GM23338 (cell line): ENCODE data around the gene VGLL4. TPM values are rescaled to one million over a fixed set of nuclear protein-coding genes. Genes with fewer than 3 reads are reported as not detected.

ENCODE experiments used
- ATAC-seq: fragments of 200-7000 bp; cut with Tn5 transposase; 3 replicates; pipeline ENCODE4 v1.9.1; 2020
- DNase-seq: peaks from one replicate; pipeline ENCODE4 v3.0.0-alpha.2; 2015; ENCODE audit warnings: low spot score
- H2AFZ ChIP-seq: fragments of 200-600 bp; sonication (generic); 2 replicates; pipeline ENCODE4 v1.8.0; 2016; ENCODE audit warnings: antibody characterized with exemption, mild to moderate bottlenecking, moderate library complexity
- H3F3A ChIP-seq: fragments of 200-600 bp; sonication (generic); replicated peaks from 2 replicates; pipeline ENCODE4 v1.8.0; 2017; ENCODE audit warnings: antibody characterized with exemption, mixed run types, low read depth
- H3K27ac ChIP-seq: fragments of 200-600 bp; sonication (generic); 2 replicates; pipeline ENCODE4 v1.6.1; 2016; ENCODE audit warnings: low read depth
- H3K27me3 ChIP-seq: fragments of 200-600 bp; sonication (generic); 2 replicates; pipeline ENCODE4 v1.8.0; 2016; ENCODE audit warnings: mild to moderate bottlenecking, mixed run types, moderate library complexity; ENCODE audit not compliant: insufficient read depth
- H3K36me3 ChIP-seq: fragments of 200-600 bp; sonication (generic); 2 replicates; pipeline ENCODE4 v1.8.0; 2016; ENCODE audit warnings: mild to moderate bottlenecking; ENCODE audit not compliant: insufficient read depth
- H3K4me1 ChIP-seq: fragments of 200-600 bp; sonication (generic); 2 replicates; pipeline ENCODE4 v1.8.0; 2016; ENCODE audit warnings: mild to moderate bottlenecking, moderate library complexity; ENCODE audit not compliant: insufficient read depth
- H3K4me2 ChIP-seq: fragments of 200-600 bp; sonication (generic); 2 replicates; pipeline ENCODE4 v1.7.1; 2017; ENCODE audit warnings: mixed run types
- H3K4me3 ChIP-seq: fragments of 200-600 bp; sonication (generic); 2 replicates; pipeline ENCODE4 v1.6.1; 2016; ENCODE audit warnings: mixed run types
- H3K79me2 ChIP-seq: fragments of 200-600 bp; sonication (generic); replicated peaks from 2 replicates; pipeline ENCODE4 v1.8.0; 2017; ENCODE audit warnings: mild to moderate bottlenecking; ENCODE audit not compliant: insufficient read depth
- H3K9me2 ChIP-seq: fragments of 200-600 bp; sonication (generic); 2 replicates; pipeline ENCODE4 v1.8.0; 2017; ENCODE audit not compliant: insufficient read depth
- H4K20me1 ChIP-seq: fragments of 200-600 bp; sonication (generic); replicated peaks from 2 replicates; pipeline ENCODE4 v1.8.0; 2017; ENCODE audit warnings: mild to moderate bottlenecking; ENCODE audit not compliant: insufficient read depth
- H3K27ac Mint-ChIP-seq: 2 replicates; pipeline ENCODE4 v1.8.0; 2020; ENCODE audit warnings: inconsistent platforms, mild to moderate bottlenecking, moderate library complexity, mixed read lengths
- H3K27me3 Mint-ChIP-seq: 3 replicates; pipeline ENCODE4 v1.8.0; 2022; ENCODE audit warnings: low read depth, mild to moderate bottlenecking, moderate library complexity, mixed read lengths, inconsistent platforms; ENCODE audit not compliant: insufficient read depth, poor library complexity
- H3K36me3 Mint-ChIP-seq: 3 replicates; pipeline ENCODE4 v1.8.0; 2021; ENCODE audit warnings: low read depth, mild to moderate bottlenecking, inconsistent platforms, moderate library complexity, mixed read lengths
- H3K4me1 Mint-ChIP-seq: 3 replicates; pipeline ENCODE4 v1.8.0; 2020; ENCODE audit warnings: mild to moderate bottlenecking, inconsistent platforms, mixed read lengths
- H3K4me3 Mint-ChIP-seq: 3 replicates; pipeline ENCODE4 v1.8.0; 2021; ENCODE audit warnings: moderate library complexity, mild to moderate bottlenecking, inconsistent platforms, mixed read lengths
- H3K9me3 Mint-ChIP-seq: 3 replicates; pipeline ENCODE4 v1.8.0; 2020; ENCODE audit warnings: moderate library complexity, mild to moderate bottlenecking, inconsistent platforms, mixed read lengths
- CREB1 ChIP-seq: fragments of 250-450 bp; sonication (Bioruptor Pico); IDR thresholded peaks from 2 replicates; pipeline ENCODE4 v1.5.0; 2020; ENCODE audit warnings: low read depth, mild to moderate bottlenecking, moderate library complexity
- EZH2 ChIP-seq: fragments of 200-600 bp; sonication (generic); IDR thresholded peaks from one replicate; pipeline ENCODE4 v1.8.0; 2017; ENCODE audit warnings: antibody characterized with exemption, mild to moderate bottlenecking, low read depth; ENCODE audit not compliant: unreplicated experiment
- JUNB ChIP-seq: IDR thresholded peaks from one replicate; pipeline ENCODE4 v1.6.1; 2016; ENCODE audit warnings: antibody characterized with exemption; ENCODE audit not compliant: unreplicated experiment
- NANOG ChIP-seq: IDR thresholded peaks from 2 replicates; pipeline ENCODE4 v1.6.1; 2016; ENCODE audit warnings: antibody characterized with exemption, borderline replicate concordance
- POLR2AphosphoS5 ChIP-seq: IDR thresholded peaks from 2 replicates; pipeline ENCODE4 v1.6.1; 2016; ENCODE audit warnings: antibody characterized with exemption, low read depth
- STAT1 ChIP-seq: IDR thresholded peaks from one replicate; pipeline ENCODE4 v1.6.1; 2016; ENCODE audit warnings: antibody characterized with exemption; ENCODE audit not compliant: unreplicated experiment
- ZNF114 ChIP-seq: fragments of 250-450 bp; sonication (Bioruptor Pico); IDR thresholded peaks from 2 replicates; pipeline ENCODE4 v1.5.0; 2020; ENCODE audit warnings: mild to moderate bottlenecking, moderate library complexity
- ZNF331 ChIP-seq: fragments of 250-450 bp; sonication (Bioruptor Pico); IDR thresholded peaks from 2 replicates; pipeline ENCODE4 v1.5.0; 2020; ENCODE audit warnings: low read depth, mild to moderate bottlenecking, moderate library complexity
- polyA plus RNA-seq: library from polyadenylated mRNA; unstranded; fragments of >200 nt; fragmentation: Nextera tagmentation; extraction: Ambion mirVana; gene quantifications from 2 replicates; pipeline ENCODE4 v1.2.1, GENCODE V29; 2016
- total RNA-seq: library from RNA; depleted of rRNA; stranded (reverse); fragments of >200 nt; shearing (Covaris generic); gene quantifications from 2 replicates; pipeline ENCODE4 v1.2.3, GENCODE V29; 2014
- TF ChIP-seq, protein P1 (sequence below): IDR thresholded peaks from one replicate; pipeline ENCODE4 v1.6.1; 2018; ENCODE audit warnings: antibody characterized with exemption; ENCODE audit not compliant: unreplicated experiment
- TF ChIP-seq, protein P2 (sequence below): IDR thresholded peaks from 2 replicates; pipeline ENCODE4 v1.6.1; 2016; ENCODE audit warnings: antibody characterized with exemption

The VGLL4 gene
- total and polyA plus RNA-seq, 2 experiments from 2014 or later: 20.8 to 45.9 TPM

DNA sequence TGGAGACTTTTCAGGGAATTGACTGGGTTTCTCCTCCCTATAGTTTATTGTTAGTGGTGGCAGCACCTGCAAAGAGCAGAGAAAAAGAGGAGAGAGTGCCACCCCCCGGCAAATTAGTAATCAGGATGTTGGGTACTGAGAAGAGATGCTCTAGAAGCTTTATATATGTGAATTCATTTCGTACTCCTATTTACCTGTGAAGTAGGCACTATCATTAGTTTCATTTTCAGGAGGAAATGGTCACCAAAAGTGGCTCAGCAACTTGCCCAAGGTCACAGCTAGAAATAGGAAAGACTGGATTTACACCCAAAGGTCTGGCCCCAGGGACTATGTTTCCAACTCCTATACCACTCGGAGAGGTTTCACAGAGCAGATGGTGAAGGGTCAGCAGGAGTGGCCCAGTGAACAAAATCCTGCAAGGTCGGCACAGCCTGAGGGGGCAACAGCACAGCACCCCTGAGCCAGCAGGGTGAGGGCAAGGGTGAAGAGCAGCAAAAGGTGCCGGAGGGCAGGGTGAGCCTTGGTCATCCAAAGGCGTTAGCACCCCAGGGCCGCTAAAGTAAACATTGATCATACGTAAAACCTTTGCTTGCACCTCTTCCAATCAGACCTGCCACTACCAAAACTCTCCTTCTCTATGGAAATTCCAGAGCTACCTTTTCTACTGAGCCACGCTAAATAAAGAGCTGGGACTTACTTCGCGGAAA lies 23.6 kb downstream of the VGLL4 start:
- H3K27ac Mint-ChIP-seq: no peak overlapping the region

DNA sequence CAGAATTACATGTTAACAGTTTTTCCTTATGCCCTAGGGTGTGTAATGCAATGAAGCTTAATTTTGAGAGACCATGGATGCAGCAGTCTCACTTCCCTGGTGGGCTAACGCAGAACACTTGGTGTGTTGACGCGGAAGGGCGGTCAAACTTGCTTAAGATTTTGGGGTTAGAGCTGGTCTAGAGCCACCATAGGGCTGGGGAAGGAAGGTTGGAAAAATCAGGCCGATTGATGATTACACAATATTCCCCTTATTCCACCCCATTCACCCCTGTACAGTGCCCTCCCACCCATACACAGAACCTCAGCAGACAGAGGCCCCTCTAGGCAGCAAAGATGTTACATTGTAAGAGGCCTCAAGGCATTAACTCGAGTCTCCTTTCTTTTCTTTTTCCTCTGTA lies 24.3 kb downstream of the VGLL4 start:
- Mint-ChIP-seq H3K4me1 (peaks cover 69% of the 10 kb centered on the region), H3K36me3 (no peaks in the 10 kb centered on the region), H3K27ac (no peak overlapping the region), H3K4me3 (no peak overlapping the region), H3K9me3 (no peaks in the 10 kb centered on the region), H3K27me3 (no peaks in the 10 kb centered on the region)
- ATAC-seq: no peak
- DNase-seq: no peak
- Histone ChIP-seq H3K9me2 (no peaks in the 10 kb centered on the region), H2AFZ (no peak overlapping the region), H4K20me1 (peaks cover 32% of the 10 kb centered on the region), H3K4me1 (peaks cover 42% of the 10 kb centered on the region), H3K27me3 (no peaks in the 10 kb centered on the region), H3K27ac (no peak overlapping the region), H3F3A (no peaks in the 10 kb centered on the region), H3K36me3 (no peaks in the 10 kb centered on the region), H3K79me2 (peaks cover 99% of the 10 kb centered on the region), H3K4me2 (no peak overlapping the region), H3K4me3 (no peak overlapping the region)
- TF ChIP-seq STAT1 (no peak), POLR2AphosphoS5 (no peak), EZH2 (no peak), ZNF331 (CRISPR knock-in tag) (no peak), JUNB (no peak), CREB1 (CRISPR knock-in tag) (no peak), NANOG (no peak)
- TF ChIP-seq, protein P1, sequence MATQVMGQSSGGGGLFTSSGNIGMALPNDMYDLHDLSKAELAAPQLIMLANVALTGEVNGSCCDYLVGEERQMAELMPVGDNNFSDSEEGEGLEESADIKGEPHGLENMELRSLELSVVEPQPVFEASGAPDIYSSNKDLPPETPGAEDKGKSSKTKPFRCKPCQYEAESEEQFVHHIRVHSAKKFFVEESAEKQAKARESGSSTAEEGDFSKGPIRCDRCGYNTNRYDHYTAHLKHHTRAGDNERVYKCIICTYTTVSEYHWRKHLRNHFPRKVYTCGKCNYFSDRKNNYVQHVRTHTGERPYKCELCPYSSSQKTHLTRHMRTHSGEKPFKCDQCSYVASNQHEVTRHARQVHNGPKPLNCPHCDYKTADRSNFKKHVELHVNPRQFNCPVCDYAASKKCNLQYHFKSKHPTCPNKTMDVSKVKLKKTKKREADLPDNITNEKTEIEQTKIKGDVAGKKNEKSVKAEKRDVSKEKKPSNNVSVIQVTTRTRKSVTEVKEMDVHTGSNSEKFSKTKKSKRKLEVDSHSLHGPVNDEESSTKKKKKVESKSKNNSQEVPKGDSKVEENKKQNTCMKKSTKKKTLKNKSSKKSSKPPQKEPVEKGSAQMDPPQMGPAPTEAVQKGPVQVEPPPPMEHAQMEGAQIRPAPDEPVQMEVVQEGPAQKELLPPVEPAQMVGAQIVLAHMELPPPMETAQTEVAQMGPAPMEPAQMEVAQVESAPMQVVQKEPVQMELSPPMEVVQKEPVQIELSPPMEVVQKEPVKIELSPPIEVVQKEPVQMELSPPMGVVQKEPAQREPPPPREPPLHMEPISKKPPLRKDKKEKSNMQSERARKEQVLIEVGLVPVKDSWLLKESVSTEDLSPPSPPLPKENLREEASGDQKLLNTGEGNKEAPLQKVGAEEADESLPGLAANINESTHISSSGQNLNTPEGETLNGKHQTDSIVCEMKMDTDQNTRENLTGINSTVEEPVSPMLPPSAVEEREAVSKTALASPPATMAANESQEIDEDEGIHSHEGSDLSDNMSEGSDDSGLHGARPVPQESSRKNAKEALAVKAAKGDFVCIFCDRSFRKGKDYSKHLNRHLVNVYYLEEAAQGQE: no peak

More for the DNA sequence above, 23.6 kb downstream of the VGLL4 start:
- peaks cover 99% of the 10 kb centered on the region for H3K79me2 ChIP-seq
- DNase-seq: no peak
- peaks cover 33% of the 10 kb centered on the region for H4K20me1 ChIP-seq
- H3F3A ChIP-seq: no peaks in the 10 kb centered on the region
- TF ChIP-seq ZNF114 (no peak), EZH2 (no peak), POLR2AphosphoS5 (no peak)
- TF ChIP-seq, protein P2, sequence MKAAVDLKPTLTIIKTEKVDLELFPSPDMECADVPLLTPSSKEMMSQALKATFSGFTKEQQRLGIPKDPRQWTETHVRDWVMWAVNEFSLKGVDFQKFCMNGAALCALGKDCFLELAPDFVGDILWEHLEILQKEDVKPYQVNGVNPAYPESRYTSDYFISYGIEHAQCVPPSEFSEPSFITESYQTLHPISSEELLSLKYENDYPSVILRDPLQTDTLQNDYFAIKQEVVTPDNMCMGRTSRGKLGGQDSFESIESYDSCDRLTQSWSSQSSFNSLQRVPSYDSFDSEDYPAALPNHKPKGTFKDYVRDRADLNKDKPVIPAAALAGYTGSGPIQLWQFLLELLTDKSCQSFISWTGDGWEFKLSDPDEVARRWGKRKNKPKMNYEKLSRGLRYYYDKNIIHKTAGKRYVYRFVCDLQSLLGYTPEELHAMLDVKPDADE: no peak
- TF ChIP-seq, protein P1: no peak
- Mint-ChIP-seq H3K36me3 (no peaks in the 10 kb centered on the region), H3K4me1 (peaks cover 71% of the 10 kb centered on the region), H3K27me3 (no peaks in the 10 kb centered on the region), H3K9me3 (no peaks in the 10 kb centered on the region), H3K4me3 (no peak overlapping the region)
- H3K27me3 ChIP-seq: no peaks in the 10 kb centered on the region
- H3K9me2 ChIP-seq: no peaks in the 10 kb centered on the region
- H3K4me3 ChIP-seq: no peak overlapping the region
- no peaks in the 10 kb centered on the region for H3K36me3 ChIP-seq
- no peak overlapping the region for H3K4me2 ChIP-seq
- no peak overlapping the region for H2AFZ ChIP-seq
- no peak overlapping the region for H3K27ac ChIP-seq
- no peak; the same call in 2 of the 3 replicates for ATAC-seq
- peaks cover 40% of the 10 kb centered on the region for H3K4me1 ChIP-seq
